CD4-positive, alpha-beta T cell treated with Interleukin-12 subunit alpha and Interleukin-12 subunit beta, for 1 hour (primary cell): Measurements from ENCODE around the gene SLC25A3.
A peak's percentile ranks its signal among the peaks of the same experiment; 100 is the strongest.
"Not testable (repeated sequence)": the region's sequence is repeated elsewhere in the genome, so short reads cannot be mapped to it uniquely, and the experiment has no call there.

Source experiments
- DNase-seq: peaks from one replicate; pipeline ENCODE4 v3.0.0-alpha.2; 2020

The SLC25A3 gene

GRCh38 chr12:98593351-98594049 lies at the start of gene SLC25A3:
Gene SLC25A3 (plus strand): TSS chr12:98593686. CDS start chr12:98593979, 293 bp downstream.
- DNase-seq, result peak; percentile 97

GRCh38 chr12:98543701-98544100 lies 49.8 kb upstream of the SLC25A3 start:
- DNase-seq, result no peak

- no peak for DNase-seq
These were observed 48.7 kb upstream of the SLC25A3 start for GRCh38 chr12:98544751-98545150.

- no peak for DNase-seq
These were observed 43.9 kb upstream of the SLC25A3 start for GRCh38 chr12:98549371-98550110.

- DNase-seq, result no peak
These were observed 41.7 kb upstream of the SLC25A3 start for GRCh38 chr12:98551787-98552186.

- not testable (repeated sequence) for DNase-seq
These were observed 35.4 kb upstream of the SLC25A3 start for GRCh38 chr12:98558097-98558496.

- no peak for DNase-seq
These were observed 33.8 kb upstream of the SLC25A3 start for GRCh38 chr12:98559666-98560065.

- no peak for DNase-seq
These were observed 31.6 kb upstream of the SLC25A3 start for GRCh38 chr12:98561846-98562245.

- no peak for DNase-seq
These were observed 21.5 kb upstream of the SLC25A3 start for GRCh38 chr12:98572010-98572409.

GRCh38 chr12:98574110-98574509 lies 19.4 kb upstream of the SLC25A3 start:
- no peak for DNase-seq

- DNase-seq, result no peak
These were observed 18.5 kb upstream of the SLC25A3 start for GRCh38 chr12:98575013-98575412.

GRCh38 chr12:98576795-98577194 lies 16.7 kb upstream of the SLC25A3 start:
- not testable (repeated sequence) for DNase-seq

- DNase-seq, result no peak
These were observed 15.1 kb upstream of the SLC25A3 start for GRCh38 chr12:98578392-98578791.

GRCh38 chr12:98578821-98579220 lies 14.7 kb upstream of the SLC25A3 start:
- DNase-seq, result no peak

- no peak for DNase-seq
These were observed 14.1 kb upstream of the SLC25A3 start for GRCh38 chr12:98579347-98579746.

- no peak for DNase-seq
These were observed 13.7 kb upstream of the SLC25A3 start for GRCh38 chr12:98579835-98580234.

GRCh38 chr12:98580695-98581094 lies 12.8 kb upstream of the SLC25A3 start:
- no peak for DNase-seq

GRCh38 chr12:98581101-98581500 lies 12.4 kb upstream of the SLC25A3 start:
- DNase-seq, result no peak

GRCh38 chr12:98582093-98582492 lies 11.4 kb upstream of the SLC25A3 start:
- no peak for DNase-seq

GRCh38 chr12:98587084-98587483 lies 6.4 kb upstream of the SLC25A3 start:
- no peak for DNase-seq

- DNase-seq, result no peak
These were observed 2.3 kb upstream of the SLC25A3 start for GRCh38 chr12:98591209-98591608.

GRCh38 chr12:98592825-98593322 lies 612 bp upstream of the SLC25A3 start:
- DNase-seq, result peak; percentile 47

GRCh38 chr12:98594050-98594835 lies 757 bp downstream of the SLC25A3 start:
- DNase-seq, result no peak
